22Rv1 (cell line): ENCODE data around the gene SERPINB1.

Source experiments
- H3K27ac ChIP-seq: fragments of 450-650 bp; 2 replicates; pipeline ENCODE4 v1.5.1; 2017
- ZFX ChIP-seq: fragments of 450-650 bp; IDR thresholded peaks from 2 replicates; pipeline ENCODE4 v1.6.1; 2017; ENCODE audit warnings: antibody characterized with exemption, borderline replicate concordance
- TF ChIP-seq, protein P1 (sequence below): fragments of 450-650 bp; IDR thresholded peaks from 2 replicates; pipeline ENCODE4 v1.5.1; 2017; ENCODE audit warnings: mild to moderate bottlenecking

Gene SERPINB1

DNA sequence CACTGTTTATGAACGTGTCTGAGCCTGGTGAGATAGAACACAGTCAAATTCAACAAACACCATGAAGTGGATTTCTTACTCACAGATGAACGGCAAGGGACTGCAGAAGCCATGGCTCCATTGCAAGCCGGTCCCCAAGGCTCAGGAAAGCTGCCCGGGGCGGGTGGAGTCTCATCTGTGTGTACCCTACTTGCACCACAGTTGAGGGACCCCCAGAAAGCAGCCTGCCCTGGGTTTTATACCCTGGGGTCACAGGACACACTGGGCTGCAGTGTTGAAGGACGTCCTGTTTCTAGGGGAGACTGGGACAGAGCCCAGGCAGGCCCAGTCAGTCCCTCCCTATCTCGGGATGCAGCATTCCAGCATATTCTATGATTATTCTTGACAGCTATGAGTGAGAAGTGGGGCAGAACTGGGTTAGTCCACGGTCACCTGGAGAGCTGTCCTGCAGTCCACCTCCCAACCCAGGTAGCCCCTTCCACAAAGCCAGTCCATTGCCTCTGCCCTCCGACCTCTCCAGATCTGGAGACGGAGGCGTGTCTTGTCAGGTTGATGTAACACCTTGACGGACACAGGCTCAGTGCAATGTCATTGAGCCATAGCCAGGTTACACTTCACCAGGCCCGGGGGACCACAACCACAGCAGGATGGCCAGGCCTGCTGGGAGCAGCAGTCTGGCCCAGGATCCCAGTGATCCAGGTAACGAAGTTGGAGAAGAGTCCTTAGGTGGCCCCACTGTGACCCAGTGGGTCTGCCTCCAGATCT is 40.9 kb downstream of the SERPINB1 start:
- no peak overlapping the region for H3K27ac ChIP-seq
- no peak for TF ChIP-seq ZFX
- TF ChIP-seq, protein P1, sequence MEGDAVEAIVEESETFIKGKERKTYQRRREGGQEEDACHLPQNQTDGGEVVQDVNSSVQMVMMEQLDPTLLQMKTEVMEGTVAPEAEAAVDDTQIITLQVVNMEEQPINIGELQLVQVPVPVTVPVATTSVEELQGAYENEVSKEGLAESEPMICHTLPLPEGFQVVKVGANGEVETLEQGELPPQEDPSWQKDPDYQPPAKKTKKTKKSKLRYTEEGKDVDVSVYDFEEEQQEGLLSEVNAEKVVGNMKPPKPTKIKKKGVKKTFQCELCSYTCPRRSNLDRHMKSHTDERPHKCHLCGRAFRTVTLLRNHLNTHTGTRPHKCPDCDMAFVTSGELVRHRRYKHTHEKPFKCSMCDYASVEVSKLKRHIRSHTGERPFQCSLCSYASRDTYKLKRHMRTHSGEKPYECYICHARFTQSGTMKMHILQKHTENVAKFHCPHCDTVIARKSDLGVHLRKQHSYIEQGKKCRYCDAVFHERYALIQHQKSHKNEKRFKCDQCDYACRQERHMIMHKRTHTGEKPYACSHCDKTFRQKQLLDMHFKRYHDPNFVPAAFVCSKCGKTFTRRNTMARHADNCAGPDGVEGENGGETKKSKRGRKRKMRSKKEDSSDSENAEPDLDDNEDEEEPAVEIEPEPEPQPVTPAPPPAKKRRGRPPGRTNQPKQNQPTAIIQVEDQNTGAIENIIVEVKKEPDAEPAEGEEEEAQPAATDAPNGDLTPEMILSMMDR = no peak

DNA sequence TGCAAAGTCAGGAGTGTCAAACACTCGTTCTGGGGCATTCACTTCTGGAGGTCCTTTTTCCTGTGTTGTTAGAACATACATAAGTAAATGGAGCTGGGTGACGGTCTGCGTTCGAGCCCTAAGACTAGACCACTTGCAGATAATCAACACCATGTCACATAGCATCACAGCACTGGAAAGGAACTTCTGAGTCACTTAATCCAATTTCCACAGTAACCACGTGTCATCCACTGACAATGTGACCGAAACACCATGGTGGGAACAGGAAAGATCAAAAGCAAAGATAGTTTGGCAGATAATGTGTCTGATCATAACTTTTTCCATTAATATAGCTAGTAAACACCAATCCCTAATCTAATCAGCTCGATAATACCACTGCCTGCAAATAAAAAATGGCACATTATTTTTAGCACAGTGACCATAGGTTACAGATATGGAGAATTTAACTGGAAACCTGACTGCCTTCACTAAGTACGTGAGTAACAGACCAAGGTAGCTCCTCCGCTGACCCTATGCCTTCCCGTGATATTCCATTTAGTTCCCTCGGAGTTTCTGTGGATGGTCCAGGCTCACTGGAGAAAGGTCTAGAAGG is 41.6 kb downstream of the SERPINB1 start:
- no peak overlapping the region for H3K27ac ChIP-seq
- TF ChIP-seq, protein P1 = no peak
- no peak for TF ChIP-seq ZFX

DNA sequence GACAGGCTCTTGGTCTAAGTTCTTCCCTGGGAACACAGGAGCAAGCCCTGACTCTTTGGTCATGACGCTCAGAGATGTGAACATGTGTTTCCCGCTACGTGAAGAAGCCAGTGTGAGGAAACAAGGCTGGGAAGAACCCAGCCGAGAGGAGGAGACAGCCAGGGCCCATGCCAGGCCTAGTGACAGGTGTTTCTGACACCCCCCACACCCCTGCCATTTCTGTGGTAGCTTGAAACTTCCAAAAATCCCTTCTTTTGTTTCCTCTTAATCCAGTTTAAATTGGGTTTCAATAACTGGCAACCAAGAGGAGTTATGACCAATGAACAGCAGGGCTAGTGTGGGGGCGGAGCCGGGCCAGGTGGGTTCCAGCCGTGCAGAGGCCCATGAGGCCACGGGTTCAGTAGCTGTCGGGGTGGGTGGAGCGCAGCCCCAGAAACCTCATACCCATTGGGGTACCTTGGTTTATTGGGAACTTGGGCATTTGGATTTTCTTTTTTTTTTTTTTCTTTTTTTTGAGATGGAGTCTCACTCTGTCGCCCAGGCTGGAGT is 43.0 kb downstream of the SERPINB1 start:
- TF ChIP-seq ZFX = no peak
- TF ChIP-seq, protein P1 = no peak

GRCh38 chr6:2797564-2798031 is 44.1 kb downstream of the SERPINB1 start:
- H3K27ac ChIP-seq = no peak overlapping the region
- no peak for TF ChIP-seq ZFX
- TF ChIP-seq, protein P1 = no peak

More for the DNA sequence above, 43.0 kb downstream of the SERPINB1 start:
- no peak overlapping the region for H3K27ac ChIP-seq

GRCh38 chr6:2796861-2797260 is 44.8 kb downstream of the SERPINB1 start:
- no peak for TF ChIP-seq ZFX
- TF ChIP-seq, protein P1 = no peak
- H3K27ac ChIP-seq = no peak overlapping the region

GRCh38 chr6:2795956-2796355 is 45.7 kb downstream of the SERPINB1 start:
- TF ChIP-seq, protein P1 = no peak
- no peak for TF ChIP-seq ZFX
- H3K27ac ChIP-seq = no peak overlapping the region

- no peak overlapping the region for H3K27ac ChIP-seq
- TF ChIP-seq, protein P1 = no peak
- TF ChIP-seq ZFX = no peak
Observed at GRCh38 chr6:2795162-2795561, 46.5 kb downstream of the SERPINB1 start.
